PFSK-1 (cell line): Measurements from ENCODE around the gene EFNB1.

Source experiments
- FOXP2 ChIP-seq: optimal IDR thresholded peaks from 2 replicates; pipeline ENCODE3; 2011; ENCODE audit warnings: borderline replicate concordance, control low read depth, inconsistent platforms; ENCODE audit not compliant: insufficient read depth; ENCODE audit errors: extremely low read length, extremely low read depth
- POLR2AphosphoS5 ChIP-seq: IDR thresholded peaks from 2 replicates; pipeline ENCODE4 v1.6.1; 2012; ENCODE audit warnings: low read depth, mild to moderate bottlenecking, control low read depth, low read length, moderate library complexity
- REST ChIP-seq, 2 experiments: IDR thresholded peaks; 2 replicates each; pipeline versions ENCODE4 v1.6.1 to v1.8.0; 2011 to 2012; ENCODE audit warnings: low read depth in 2 of 2, low read length in 2 of 2, control low read depth in 1 of 2, inconsistent platforms in 1 of 2, mild to moderate bottlenecking in 1 of 2, moderate library complexity in 1 of 2; ENCODE audit not compliant: insufficient read depth in 1 of 2
- SIN3A ChIP-seq: IDR thresholded peaks from 2 replicates; pipeline ENCODE4 v1.6.1; 2012; ENCODE audit warnings: mild to moderate bottlenecking, low read length, moderate library complexity, borderline replicate concordance; ENCODE audit not compliant: insufficient read depth
- TAF1 ChIP-seq: IDR thresholded peaks from 2 replicates; pipeline ENCODE4 v1.6.1; 2012; ENCODE audit warnings: low read length, control low read depth, borderline replicate concordance; ENCODE audit not compliant: insufficient read depth

The EFNB1 gene

DNA sequence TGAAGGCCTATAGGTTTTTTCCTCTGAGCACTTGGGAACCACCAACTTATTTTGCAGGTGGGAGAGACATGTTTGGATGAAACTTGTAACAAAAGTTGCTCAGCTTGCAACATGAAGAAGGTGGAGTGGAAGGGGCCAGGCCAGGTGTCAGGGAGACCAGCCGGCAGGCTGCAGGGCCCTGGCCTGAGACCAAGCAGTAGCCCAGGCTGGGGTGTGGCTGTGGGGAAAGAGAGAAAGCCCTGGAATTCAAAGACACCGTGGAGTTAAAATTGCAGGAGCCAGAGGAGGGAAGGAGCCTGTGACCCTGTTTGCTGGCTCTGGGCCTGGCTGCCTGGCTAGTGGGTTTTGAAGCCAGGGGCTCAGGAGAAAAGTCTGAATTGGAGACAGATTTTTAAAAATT, 43.4 kb downstream of the EFNB1 start:
- no peak for TF ChIP-seq FOXP2
- TF ChIP-seq TAF1 = no peak
- no peak for TF ChIP-seq SIN3A
- no peak for TF ChIP-seq REST (IDR thresholded peaks at IDR 0.05; ENCODE audit: insufficient read depth in 1 of 2, low read depth in 2 of 2, low read length in 2 of 2)
- no peak for TF ChIP-seq POLR2AphosphoS5

- no peak for TF ChIP-seq FOXP2
- TF ChIP-seq SIN3A = no peak
- TF ChIP-seq REST (IDR thresholded peaks at IDR 0.05; ENCODE audit: insufficient read depth in 1 of 2, low read depth in 2 of 2, low read length in 2 of 2) = no peak
- TF ChIP-seq TAF1 = no peak
- TF ChIP-seq POLR2AphosphoS5 = no peak
Measured at GRCh38 chrX:68874076-68874475, 45.3 kb downstream of the EFNB1 start.

DNA sequence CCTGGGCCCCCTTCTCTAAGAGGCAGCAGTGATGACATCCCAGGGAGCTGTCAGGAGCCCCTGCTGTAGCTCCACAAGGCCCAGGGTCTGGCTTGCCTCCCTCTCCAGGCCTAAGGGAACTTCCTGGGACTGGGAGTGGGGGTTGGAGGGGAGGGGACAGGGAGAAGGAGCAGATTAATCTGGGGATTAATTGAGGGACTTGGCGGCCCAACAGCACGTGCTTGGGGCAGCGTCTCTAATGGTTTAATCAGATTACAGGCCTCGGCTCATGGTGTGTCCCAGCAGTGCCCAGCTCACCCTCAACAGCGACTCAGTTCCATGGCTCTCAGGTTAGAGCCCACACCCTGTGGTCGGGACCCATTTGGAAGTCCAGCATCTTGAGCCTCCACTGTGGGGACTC, 47.9 kb downstream of the EFNB1 start:
- no peak for TF ChIP-seq REST (IDR thresholded peaks at IDR 0.05; ENCODE audit: insufficient read depth in 1 of 2, low read depth in 2 of 2, low read length in 2 of 2)
- no peak for TF ChIP-seq FOXP2
- no peak for TF ChIP-seq TAF1
- no peak for TF ChIP-seq POLR2AphosphoS5
- TF ChIP-seq SIN3A = no peak

DNA sequence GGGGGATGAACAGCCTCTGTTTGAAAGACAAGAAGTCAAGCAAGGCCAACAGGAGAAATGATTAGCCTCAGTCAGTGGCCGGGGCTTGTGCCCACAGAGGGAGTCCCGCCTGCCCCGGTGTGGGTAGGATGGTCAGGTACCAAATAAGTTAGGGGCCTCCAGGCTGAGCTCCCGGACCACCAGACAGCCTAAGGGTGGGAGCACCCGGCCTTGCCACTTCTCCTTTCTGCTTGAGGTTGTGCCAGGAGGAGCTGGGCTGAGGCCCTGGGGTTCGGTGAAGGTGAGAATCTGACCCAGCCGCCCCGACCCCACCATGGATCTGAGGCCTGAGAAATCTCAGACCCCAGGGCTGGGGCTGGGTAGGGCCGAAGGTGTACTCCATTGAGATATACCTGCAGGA, 48.8 kb downstream of the EFNB1 start:
- TF ChIP-seq SIN3A (no peak), TAF1 (no peak), FOXP2 (no peak), REST (IDR thresholded peaks at IDR 0.05; ENCODE audit: insufficient read depth in 1 of 2, low read depth in 2 of 2, low read length in 2 of 2) (no peak), POLR2AphosphoS5 (no peak)

- TF ChIP-seq FOXP2 (no peak), REST (IDR thresholded peaks at IDR 0.05; ENCODE audit: insufficient read depth in 1 of 2, low read depth in 2 of 2, low read length in 2 of 2) (no peak), POLR2AphosphoS5 (no peak), TAF1 (no peak), SIN3A (no peak)
Measured at GRCh38 chrX:68878977-68879645, 50.3 kb downstream of the EFNB1 start.
